SK-N-SH (cell line): Measurements from ENCODE around the gene GFM1. TPM values are rescaled to one million over a fixed set of nuclear protein-coding genes. Genes with fewer than 3 reads are reported as not detected.

Experiments used
- CTCF ChIA-PET: fragments of 300-600, 350-600 bp; formaldehyde crosslinking; extraction: SDS; loops from one replicate; lab custom pipeline; 2021; lab: Yijun Ruan, JAX
- POLR2A ChIA-PET: fragments of 350-600 bp; sonication (Branson Sonifier 250); formaldehyde crosslinking; extraction: SDS; loops from one replicate; lab custom pipeline; 2020; ENCODE audit warnings: antibody characterized with exemption, inconsistent platforms; lab: Yijun Ruan, JAX
- DNase-seq: peaks from one replicate; pipeline ENCODE4 v3.0.0; 2012
- H2AFZ ChIP-seq: fragments of 200-600 bp; sonication (generic); 2 replicates; pipeline ENCODE4 v1.8.1; 2016; ENCODE audit warnings: antibody characterized with exemption, mild to moderate bottlenecking, low read depth
- H3F3A ChIP-seq: fragments of 200-600 bp; sonication (generic); replicated peaks from 2 replicates; pipeline ENCODE3; 2016; ENCODE audit warnings: antibody characterized with exemption, mild to moderate bottlenecking; ENCODE audit not compliant: insufficient read depth
- H3K27ac ChIP-seq, 2 experiments: fragments of 200-500 bp in 1 of 2; fragments of 200-600 bp in 1 of 2; sonication (Bioruptor generic) in 1 of 2; sonication (generic), shearing (Covaris generic) in 1 of 2; 2 replicates each; pipeline versions ENCODE4 v1.5.1 to v1.6.1; 2014 to 2016; ENCODE audit warnings: low read depth in 2 of 2, inconsistent platforms in 1 of 2, low read length in 1 of 2, mild to moderate bottlenecking in 1 of 2, mixed read lengths in 1 of 2
- H3K27me3 ChIP-seq: fragments of 200-600 bp; sonication (generic), shearing (Covaris generic); 2 replicates; pipeline ENCODE4 v1.6.1; 2016; ENCODE audit warnings: mixed run types; ENCODE audit not compliant: insufficient read depth
- H3K36me3 ChIP-seq, 2 experiments: fragments of 200-500 bp in 1 of 2; fragments of 200-600 bp in 1 of 2; sonication (Bioruptor generic) in 1 of 2; sonication (generic) in 1 of 2; replicated peaks in 1 of 2; 2 replicates each; pipeline versions ENCODE3 to v1.5.1; 2014 to 2016; ENCODE audit warnings: low read length in 1 of 2, mild to moderate bottlenecking in 1 of 2; ENCODE audit not compliant: insufficient read depth in 2 of 2, control insufficient read depth in 1 of 2
- H3K4me1 ChIP-seq, 2 experiments: fragments of 200-500 bp in 1 of 2; fragments of 200-600 bp in 1 of 2; sonication (Bioruptor generic) in 1 of 2; sonication (generic), shearing (Covaris generic) in 1 of 2; 2 replicates each; pipeline versions ENCODE4 v1.5.1 to v1.6.1; 2014 to 2016; ENCODE audit warnings: low read depth in 1 of 2, low read length in 1 of 2, mixed run types in 1 of 2; ENCODE audit not compliant: insufficient read depth in 2 of 2, control insufficient read depth in 1 of 2
- H3K4me2 ChIP-seq: fragments of 200-600 bp; sonication (generic), shearing (Covaris generic); 2 replicates; pipeline ENCODE4 v1.6.1; 2017; ENCODE audit warnings: mixed run types
- H3K4me3 ChIP-seq, 2 experiments: fragments of 200-500 bp in 1 of 2; fragments of 200-600 bp in 1 of 2; sonication (Bioruptor generic) in 1 of 2; sonication (generic), shearing (Covaris generic) in 1 of 2; 2 replicates each; pipeline versions ENCODE4 v1.5.1 to v1.8.1; 2014 to 2016; ENCODE audit warnings: low read depth in 2 of 2, inconsistent platforms in 1 of 2, low read length in 1 of 2, mild to moderate bottlenecking in 1 of 2, mixed read lengths in 1 of 2, moderate library complexity in 1 of 2
- H3K79me2 ChIP-seq: fragments of 200-600 bp; sonication (generic); 2 replicates; pipeline ENCODE4 v1.8.1; 2017; ENCODE audit warnings: mild to moderate bottlenecking; ENCODE audit not compliant: insufficient read depth
- H3K9ac ChIP-seq: fragments of 200-600 bp; sonication (generic); 2 replicates; pipeline ENCODE4 v1.6.1; 2017; ENCODE audit warnings: mixed run types
- H3K9me2 ChIP-seq: fragments of 200-600 bp; sonication (generic); 2 replicates; pipeline ENCODE4 v1.6.1; 2017; ENCODE audit warnings: mixed run types
- H3K9me3 ChIP-seq: fragments of 200-600 bp; sonication (generic); 2 replicates; pipeline ENCODE4 v1.6.1; 2017; ENCODE audit warnings: mixed run types, mild to moderate bottlenecking, moderate library complexity
- H4K20me1 ChIP-seq: fragments of 200-600 bp; sonication (generic); 2 replicates; pipeline ENCODE4 v1.6.1; 2017; ENCODE audit warnings: mild to moderate bottlenecking, mixed run types; ENCODE audit not compliant: insufficient read depth
- ELF1 ChIP-seq: IDR thresholded peaks from 2 replicates; pipeline ENCODE4 v1.4.0; 2012
- FOSL2 ChIP-seq: IDR thresholded peaks from 2 replicates; pipeline ENCODE4 v1.4.0; 2012; ENCODE audit warnings: low read depth, mild to moderate bottlenecking, moderate library complexity, borderline replicate concordance
- FOXJ3 ChIP-seq: sonication (generic); formaldehyde crosslinking; IDR thresholded peaks from 2 replicates; pipeline ENCODE4 v1.5.1; 2020; ENCODE audit warnings: mild to moderate bottlenecking, missing genetic modification reagents
- FOXM1 ChIP-seq: IDR thresholded peaks from 2 replicates; pipeline ENCODE4 v1.4.0; 2012; ENCODE audit warnings: low read depth, mild to moderate bottlenecking
- GATA2 ChIP-seq: sonication (generic); formaldehyde crosslinking; IDR thresholded peaks from 2 replicates; pipeline ENCODE4 v1.5.0; 2020; ENCODE audit warnings: mild to moderate bottlenecking, missing genetic modification reagents
- JUND ChIP-seq: IDR thresholded peaks from 2 replicates; pipeline ENCODE4 v1.4.0; 2012
- MEF2A ChIP-seq: IDR thresholded peaks from 2 replicates; pipeline ENCODE4 v1.4.0; 2012; ENCODE audit warnings: low read depth, borderline replicate concordance
- RCOR1 ChIP-seq: fragments of 150-350 bp; IDR thresholded peaks from 2 replicates; pipeline ENCODE4 v1.6.1; 2017; ENCODE audit warnings: antibody characterized with exemption, low read length
- RFX5 ChIP-seq: IDR thresholded peaks from 2 replicates; pipeline ENCODE4 v1.6.1; 2012; ENCODE audit warnings: mild to moderate bottlenecking, improper control_type of control experiment, low read length
- RXRA ChIP-seq: IDR thresholded peaks from 2 replicates; pipeline ENCODE4 v1.4.0; 2012; ENCODE audit warnings: low read depth, mild to moderate bottlenecking, borderline replicate concordance
- TEAD4 ChIP-seq: IDR thresholded peaks from 2 replicates; pipeline ENCODE4 v1.4.0; 2012; ENCODE audit warnings: mild to moderate bottlenecking, borderline replicate concordance; ENCODE audit not compliant: insufficient read depth
- WGBS: methylation state at CpG from one replicate; pipeline ENCODE4 v1.1.6; 2017; ENCODE audit warnings: low lambda C conversion rate; 5-methylcytosine and 5-hydroxymethylcytosine counted together
- polyA plus RNA-seq, 3 experiments: library from polyadenylated mRNA; depleted of rRNA; stranded (reverse); fragments of >200 nt; gene quantifications; 2 replicates each; pipeline ENCODE4 v1.2.3, GENCODE V29; 2012
- TF ChIP-seq, protein P1 (sequence below): fragments of 150-350 bp; IDR thresholded peaks from 2 replicates; pipeline ENCODE4 v1.6.1; 2017; ENCODE audit warnings: antibody characterized with exemption, low read length, low read depth, borderline replicate concordance
- TF ChIP-seq, protein P2 (sequence below): IDR thresholded peaks from 2 replicates; pipeline ENCODE4 v1.4.0; 2012; ENCODE audit warnings: low read depth, borderline replicate concordance
- TF ChIP-seq, protein P3 (sequence below): fragments of 200-600 bp; sonication (generic); IDR thresholded peaks from 2 replicates; pipeline ENCODE4 v1.6.1; 2017; ENCODE audit warnings: antibody characterized with exemption, mild to moderate bottlenecking, moderate library complexity

Gene GFM1
- polyA plus RNA-seq, 1 of the 3 experiments (the other 2 are of a cell fraction): 25.2 TPM

DNA sequence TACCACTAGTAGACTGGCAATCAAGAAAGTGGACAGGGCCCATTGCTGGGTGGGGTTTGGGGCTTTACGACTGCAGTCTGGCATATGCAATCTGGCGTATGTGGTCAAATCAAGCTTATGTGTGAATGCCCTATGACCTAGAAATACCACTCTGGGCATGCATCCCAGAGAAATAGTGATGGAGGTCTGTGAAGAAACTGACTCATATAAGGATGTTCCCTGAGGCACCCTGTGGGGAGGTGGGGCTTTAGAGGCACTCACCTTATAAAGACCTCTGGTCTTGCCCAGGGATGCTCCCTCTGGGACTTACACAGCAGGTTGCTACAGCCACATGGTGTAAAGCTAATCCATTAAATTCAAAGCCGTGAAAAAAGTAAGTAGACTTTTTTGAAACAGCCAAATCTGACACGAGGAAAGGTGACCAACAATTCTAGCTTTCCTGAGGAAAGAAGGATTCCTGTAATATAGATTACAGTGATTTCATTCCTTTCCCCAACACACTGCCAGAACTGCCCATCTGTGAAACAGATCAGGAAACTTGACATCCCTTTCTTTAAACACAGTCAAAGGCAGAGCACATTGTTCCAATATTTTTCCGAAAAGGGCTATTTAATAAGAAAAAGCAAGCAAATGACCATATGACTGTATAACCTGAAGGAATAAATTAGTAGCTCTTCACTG, 74.3 kb downstream of the GFM1 start (continued):
- TF ChIP-seq RFX5 (no peak), ELF1 (no peak), RCOR1 (no peak), GATA2 (CRISPR knock-in tag) (no peak), MEF2A (no peak), JUND (no peak), FOXJ3 (CRISPR knock-in tag) (no peak), FOXM1 (no peak), FOSL2 (peak; percentile 32; the same call in 1 of the 2 replicates), TEAD4 (no peak), RXRA (peak; percentile 57; the same call in 1 of the 2 replicates)
- TF ChIP-seq, protein P1, sequence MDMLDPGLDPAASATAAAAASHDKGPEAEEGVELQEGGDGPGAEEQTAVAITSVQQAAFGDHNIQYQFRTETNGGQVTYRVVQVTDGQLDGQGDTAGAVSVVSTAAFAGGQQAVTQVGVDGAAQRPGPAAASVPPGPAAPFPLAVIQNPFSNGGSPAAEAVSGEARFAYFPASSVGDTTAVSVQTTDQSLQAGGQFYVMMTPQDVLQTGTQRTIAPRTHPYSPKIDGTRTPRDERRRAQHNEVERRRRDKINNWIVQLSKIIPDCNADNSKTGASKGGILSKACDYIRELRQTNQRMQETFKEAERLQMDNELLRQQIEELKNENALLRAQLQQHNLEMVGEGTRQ: no peak
- TF ChIP-seq, protein P2, sequence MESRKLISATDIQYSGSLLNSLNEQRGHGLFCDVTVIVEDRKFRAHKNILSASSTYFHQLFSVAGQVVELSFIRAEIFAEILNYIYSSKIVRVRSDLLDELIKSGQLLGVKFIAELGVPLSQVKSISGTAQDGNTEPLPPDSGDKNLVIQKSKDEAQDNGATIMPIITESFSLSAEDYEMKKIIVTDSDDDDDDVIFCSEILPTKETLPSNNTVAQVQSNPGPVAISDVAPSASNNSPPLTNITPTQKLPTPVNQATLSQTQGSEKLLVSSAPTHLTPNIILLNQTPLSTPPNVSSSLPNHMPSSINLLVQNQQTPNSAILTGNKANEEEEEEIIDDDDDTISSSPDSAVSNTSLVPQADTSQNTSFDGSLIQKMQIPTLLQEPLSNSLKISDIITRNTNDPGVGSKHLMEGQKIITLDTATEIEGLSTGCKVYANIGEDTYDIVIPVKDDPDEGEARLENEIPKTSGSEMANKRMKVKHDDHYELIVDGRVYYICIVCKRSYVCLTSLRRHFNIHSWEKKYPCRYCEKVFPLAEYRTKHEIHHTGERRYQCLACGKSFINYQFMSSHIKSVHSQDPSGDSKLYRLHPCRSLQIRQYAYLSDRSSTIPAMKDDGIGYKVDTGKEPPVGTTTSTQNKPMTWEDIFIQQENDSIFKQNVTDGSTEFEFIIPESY: no peak
- TF ChIP-seq, protein P3, sequence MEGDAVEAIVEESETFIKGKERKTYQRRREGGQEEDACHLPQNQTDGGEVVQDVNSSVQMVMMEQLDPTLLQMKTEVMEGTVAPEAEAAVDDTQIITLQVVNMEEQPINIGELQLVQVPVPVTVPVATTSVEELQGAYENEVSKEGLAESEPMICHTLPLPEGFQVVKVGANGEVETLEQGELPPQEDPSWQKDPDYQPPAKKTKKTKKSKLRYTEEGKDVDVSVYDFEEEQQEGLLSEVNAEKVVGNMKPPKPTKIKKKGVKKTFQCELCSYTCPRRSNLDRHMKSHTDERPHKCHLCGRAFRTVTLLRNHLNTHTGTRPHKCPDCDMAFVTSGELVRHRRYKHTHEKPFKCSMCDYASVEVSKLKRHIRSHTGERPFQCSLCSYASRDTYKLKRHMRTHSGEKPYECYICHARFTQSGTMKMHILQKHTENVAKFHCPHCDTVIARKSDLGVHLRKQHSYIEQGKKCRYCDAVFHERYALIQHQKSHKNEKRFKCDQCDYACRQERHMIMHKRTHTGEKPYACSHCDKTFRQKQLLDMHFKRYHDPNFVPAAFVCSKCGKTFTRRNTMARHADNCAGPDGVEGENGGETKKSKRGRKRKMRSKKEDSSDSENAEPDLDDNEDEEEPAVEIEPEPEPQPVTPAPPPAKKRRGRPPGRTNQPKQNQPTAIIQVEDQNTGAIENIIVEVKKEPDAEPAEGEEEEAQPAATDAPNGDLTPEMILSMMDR: no peak

DNA sequence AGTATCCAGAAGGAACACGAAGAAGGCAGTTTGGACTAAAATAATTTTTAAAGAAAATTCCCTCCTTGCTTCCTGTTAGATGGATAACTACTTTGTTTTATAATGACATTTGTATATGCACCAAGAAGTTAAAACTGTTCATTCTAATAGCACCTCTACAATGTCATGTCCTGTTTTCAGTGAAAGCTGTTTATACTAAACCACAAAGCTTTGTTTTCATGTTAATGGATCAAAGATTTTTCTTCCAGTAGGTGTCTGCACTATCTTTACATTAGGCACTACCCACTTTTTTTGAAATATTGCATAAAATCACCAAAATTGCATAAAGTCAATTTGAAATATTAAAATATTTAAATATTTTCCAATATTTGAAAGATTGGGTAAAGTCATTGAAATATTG, 77.8 kb downstream of the GFM1 start:
- Histone ChIP-seq H3K79me2 (no peaks in the 10 kb centered on the region), H3K27ac (peak overlapping the region in 1 of 2 experiments; percentile 80; a peak in 2 of 4 replicates), H3K9me2 (no peaks in the 10 kb centered on the region), H3K9ac (no peak overlapping the region), H3K4me3 (no peak overlapping the region), H3K27me3 (no peaks in the 10 kb centered on the region), H3K4me2 (no peak overlapping the region), H2AFZ (no peak overlapping the region), H3K4me1 (peaks cover 17 to 36% of the 10 kb centered on the region in 2 experiments; a peak in 3 of 4 replicates), H3K36me3 (peaks cover 0 to 3% of the 10 kb centered on the region in 2 experiments), H4K20me1 (no peaks in the 10 kb centered on the region), H3F3A (peaks cover 32% of the 10 kb centered on the region), H3K9me3 (no peaks in the 10 kb centered on the region)
- TF ChIP-seq GATA2 (CRISPR knock-in tag) (no peak), FOXJ3 (CRISPR knock-in tag) (no peak)
- 89% methylated on average over 1 of the region's 1 CpG for WGBS
- CTCF ChIA-PET: interaction anchor here (1.8 kb wide), 1 partner anchor 67 kb away, joined by 4 read pairs; no protein-coding TSS in a partner anchor
- DNase-seq: no peak
- POLR2A ChIA-PET: no interaction called here
